ENCODE measurements around the gene ADPGK.

ADPGK gene

GRCh38 chr15:72783640-72784455 lies at the start of gene ADPGK:
TSS of gene ADPGK (minus strand) at chr15:72783758. CDS start at chr15:72783691, 67 bp downstream.
- peak; percentile 97 for DNase-seq (ENCODE audit: extremely low spot score)
- ChIA-PET POLR2A (no interaction called here), CTCF (interaction anchor here (1.6 kb wide), 2 partner anchors 18 to 298 kb away, joined by 4 to 7 read pairs; no protein-coding TSS in a partner anchor)
- TF ChIP-seq, protein P1, sequence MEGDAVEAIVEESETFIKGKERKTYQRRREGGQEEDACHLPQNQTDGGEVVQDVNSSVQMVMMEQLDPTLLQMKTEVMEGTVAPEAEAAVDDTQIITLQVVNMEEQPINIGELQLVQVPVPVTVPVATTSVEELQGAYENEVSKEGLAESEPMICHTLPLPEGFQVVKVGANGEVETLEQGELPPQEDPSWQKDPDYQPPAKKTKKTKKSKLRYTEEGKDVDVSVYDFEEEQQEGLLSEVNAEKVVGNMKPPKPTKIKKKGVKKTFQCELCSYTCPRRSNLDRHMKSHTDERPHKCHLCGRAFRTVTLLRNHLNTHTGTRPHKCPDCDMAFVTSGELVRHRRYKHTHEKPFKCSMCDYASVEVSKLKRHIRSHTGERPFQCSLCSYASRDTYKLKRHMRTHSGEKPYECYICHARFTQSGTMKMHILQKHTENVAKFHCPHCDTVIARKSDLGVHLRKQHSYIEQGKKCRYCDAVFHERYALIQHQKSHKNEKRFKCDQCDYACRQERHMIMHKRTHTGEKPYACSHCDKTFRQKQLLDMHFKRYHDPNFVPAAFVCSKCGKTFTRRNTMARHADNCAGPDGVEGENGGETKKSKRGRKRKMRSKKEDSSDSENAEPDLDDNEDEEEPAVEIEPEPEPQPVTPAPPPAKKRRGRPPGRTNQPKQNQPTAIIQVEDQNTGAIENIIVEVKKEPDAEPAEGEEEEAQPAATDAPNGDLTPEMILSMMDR (IDR thresholded peaks at IDR 0.05; ENCODE audit: control extremely low read depth, extremely low read depth, low read depth, missing control alignments) = peak; percentile 34

GRCh38 chr15:72827226-72827625 lies 43.7 kb upstream of the ADPGK start:
- ChIA-PET POLR2A (no interaction called here), CTCF (no interaction called here)
- DNase-seq (ENCODE audit: extremely low spot score) = no peak
- TF ChIP-seq, protein P1 (IDR thresholded peaks at IDR 0.05; ENCODE audit: control extremely low read depth, extremely low read depth, low read depth, missing control alignments) = no peak

GRCh38 chr15:72826611-72827010 lies 43.1 kb upstream of the ADPGK start:
- DNase-seq (ENCODE audit: extremely low spot score) = no peak
- POLR2A ChIA-PET = no interaction called here
- CTCF ChIA-PET = no interaction called here
- TF ChIP-seq, protein P1 (IDR thresholded peaks at IDR 0.05; ENCODE audit: control extremely low read depth, extremely low read depth, low read depth, missing control alignments) = no peak

DNA sequence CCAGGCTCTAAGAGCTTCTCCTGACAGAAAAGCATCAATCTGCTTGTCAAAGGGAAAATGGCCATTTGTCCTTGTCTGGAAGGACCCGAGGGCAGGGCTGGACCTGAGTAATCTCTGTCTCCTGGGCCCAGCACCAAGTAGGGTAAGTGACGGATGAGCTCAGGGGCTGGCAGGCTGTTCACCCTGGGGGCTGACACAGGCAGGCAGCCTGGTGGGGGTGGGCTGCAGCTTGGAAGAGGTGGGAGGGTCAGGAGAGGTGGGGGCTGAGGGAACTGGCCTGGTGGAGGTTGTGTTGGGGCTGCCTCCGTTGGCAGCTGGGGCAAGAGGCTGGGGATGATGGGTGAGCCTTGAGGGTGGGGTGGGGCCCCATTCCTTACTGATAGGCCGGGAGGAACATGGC lies 42.3 kb upstream of the ADPGK start:
- no peak for DNase-seq (ENCODE audit: extremely low spot score)
- TF ChIP-seq, protein P1 (IDR thresholded peaks at IDR 0.05; ENCODE audit: control extremely low read depth, extremely low read depth, low read depth, missing control alignments) = no peak
- POLR2A ChIA-PET = no interaction called here
- CTCF ChIA-PET = interaction anchor here (0.9 kb wide), 1 partner anchor 104 kb away, joined by 3 read pairs; no protein-coding TSS in a partner anchor

GRCh38 chr15:72824781-72825180 lies 41.2 kb upstream of the ADPGK start:
- ChIA-PET CTCF (no interaction called here), POLR2A (no interaction called here)
- TF ChIP-seq, protein P1 (IDR thresholded peaks at IDR 0.05; ENCODE audit: control extremely low read depth, extremely low read depth, low read depth, missing control alignments) = no peak
- no peak for DNase-seq (ENCODE audit: extremely low spot score)

DNA sequence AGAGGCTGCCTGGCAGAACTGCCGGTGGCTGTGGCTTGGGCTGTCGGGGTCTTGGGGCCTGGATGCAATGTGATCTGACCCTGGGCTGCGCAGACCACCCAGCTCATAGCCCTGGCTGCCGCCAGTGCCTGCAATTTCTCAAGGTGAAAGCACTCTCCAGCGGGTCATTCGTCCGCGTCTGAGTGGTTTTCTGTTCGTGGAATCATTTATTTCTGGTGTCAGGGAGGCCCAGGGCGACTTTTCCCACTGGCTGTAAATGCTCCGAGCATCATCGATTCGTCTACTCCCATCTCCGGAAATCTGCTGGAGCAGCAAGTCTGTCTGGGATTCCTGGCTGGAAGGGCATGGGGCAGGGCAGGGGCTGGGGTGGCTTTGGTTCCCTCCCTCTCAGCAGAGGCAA lies 40.6 kb upstream of the ADPGK start:
- TF ChIP-seq, protein P1 (IDR thresholded peaks at IDR 0.05; ENCODE audit: control extremely low read depth, extremely low read depth, low read depth, missing control alignments) = no peak
- no peak for DNase-seq (ENCODE audit: extremely low spot score)
- POLR2A ChIA-PET = no interaction called here
- CTCF ChIA-PET = no interaction called here
